HG02588 (cell line): ENCODE results near the gene PAFAH1B2.
A peak's percentile ranks its signal among the peaks of the same experiment; 100 is the strongest.
"Not testable (repeated sequence)": the region's sequence is repeated elsewhere in the genome, so short reads cannot be mapped to it uniquely, and the experiment has no call there.

Source experiments
- ATAC-seq: cut with Tn5 transposase; IDR thresholded peaks from one replicate; pipeline ENCODE4 v1.9.1; 2021; ENCODE audit warnings: mild to moderate bottlenecking, moderate library complexity; ENCODE audit not compliant: unreplicated experiment

The PAFAH1B2 gene

GRCh38 chr11:117127171-117127901, 16.8 kb upstream of the PAFAH1B2 start:
- ATAC-seq = no peak

DNA sequence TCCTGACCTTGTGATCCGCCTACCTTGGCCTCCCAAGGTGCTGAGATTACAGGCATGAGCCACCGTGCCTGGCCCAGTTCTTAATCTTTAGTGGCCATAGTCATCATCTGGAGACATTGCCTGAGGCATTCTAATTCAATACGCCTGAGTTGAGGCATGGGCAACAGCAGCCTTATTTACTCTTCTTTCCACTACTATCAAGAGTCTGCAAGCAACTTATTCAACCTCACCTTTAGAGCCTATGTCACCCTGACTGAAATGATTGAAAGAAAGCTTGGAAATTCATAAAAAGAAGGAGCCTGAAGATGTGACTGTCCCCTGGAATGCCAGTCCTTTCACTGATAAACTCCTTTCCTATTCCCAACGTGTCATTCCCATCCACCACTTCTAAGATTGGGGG, 15.8 kb upstream of the PAFAH1B2 start:
- ATAC-seq = no peak

DNA sequence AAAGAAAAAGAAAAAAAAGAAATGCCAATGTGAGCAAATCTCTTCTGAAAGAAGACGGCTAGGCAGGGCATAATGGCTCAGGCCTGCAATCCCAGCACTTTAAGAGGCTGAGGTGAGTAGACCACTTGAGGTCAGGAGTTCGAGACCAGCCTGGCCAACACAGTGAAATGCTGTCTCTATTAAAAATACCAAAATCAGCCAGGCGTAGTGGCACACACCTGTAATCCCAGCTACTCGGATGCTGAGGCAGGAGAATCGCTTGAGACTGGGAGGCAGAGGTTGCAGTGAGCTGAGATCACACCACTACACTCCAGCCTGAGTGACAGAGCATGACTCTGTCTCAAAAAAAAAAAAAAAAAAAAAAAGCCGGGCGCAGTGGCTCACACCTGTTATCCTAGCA, 13.7 kb upstream of the PAFAH1B2 start:
- not testable (repeated sequence) for ATAC-seq

DNA sequence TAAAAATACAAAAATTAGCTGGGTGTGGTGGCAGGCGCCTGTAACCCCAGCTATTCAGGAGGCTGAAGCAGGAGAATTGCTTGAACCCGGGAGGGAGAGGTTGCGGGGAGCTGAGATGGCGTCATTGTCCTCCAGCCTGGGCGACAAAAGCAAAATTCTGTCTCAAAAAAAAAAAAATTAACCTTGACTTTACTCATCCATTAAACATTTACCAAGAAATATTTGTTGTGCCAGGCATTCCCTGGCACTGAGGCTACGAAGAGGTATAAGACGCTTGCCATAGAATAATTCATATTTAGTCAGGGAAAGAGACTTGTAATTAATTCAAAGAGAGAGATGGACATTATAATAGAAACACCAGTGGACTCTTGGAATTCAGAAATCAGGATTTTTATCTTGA, 13.2 kb upstream of the PAFAH1B2 start:
- no peak for ATAC-seq

- no peak for ATAC-seq
Observed at GRCh38 chr11:117134431-117134830, 9.7 kb upstream of the PAFAH1B2 start.

DNA sequence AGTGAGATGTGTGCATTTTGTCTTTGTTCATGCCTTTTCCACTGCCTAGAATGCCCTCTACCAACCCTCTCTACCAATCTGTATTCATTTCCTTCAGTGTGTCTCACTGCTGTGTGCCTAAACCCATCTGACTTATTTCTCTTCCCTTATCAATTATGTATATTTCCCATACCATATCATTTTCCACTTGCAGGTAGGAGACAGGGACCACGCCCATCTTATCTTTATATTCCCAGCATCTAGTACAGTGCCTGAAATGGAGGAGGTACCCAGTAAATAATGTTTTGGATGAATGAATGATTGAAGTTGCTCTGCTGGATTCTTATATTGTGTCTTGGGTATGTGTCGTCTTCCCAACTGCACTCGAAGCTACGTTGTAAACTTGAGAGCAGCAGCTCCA, 9.1 kb upstream of the PAFAH1B2 start:
- ATAC-seq = not testable (repeated sequence)

GRCh38 chr11:117137223-117138086, 6.6 kb upstream of the PAFAH1B2 start:
- not testable (repeated sequence) for ATAC-seq

DNA sequence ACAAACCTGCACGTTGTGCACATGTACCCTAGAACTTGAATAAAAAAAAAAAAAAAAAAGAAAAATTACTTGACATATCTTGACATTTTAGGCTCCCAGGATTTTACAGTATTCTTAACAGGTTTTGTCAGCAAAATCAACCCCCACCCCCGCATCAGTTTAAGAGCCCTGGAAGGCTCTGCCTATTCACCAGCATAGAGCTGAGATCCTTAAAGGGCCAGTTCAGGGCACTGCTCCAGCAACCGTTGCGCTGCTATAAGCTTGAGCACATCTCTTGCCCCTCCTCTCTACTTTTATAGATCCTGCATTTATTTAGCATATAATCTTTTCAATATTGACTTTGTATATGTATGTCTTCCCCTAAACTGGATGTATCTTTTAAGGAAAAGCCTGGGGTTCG, 697 bp upstream of the PAFAH1B2 start:
- no peak for ATAC-seq

GRCh38 chr11:117144477-117145392, 648 bp downstream of the PAFAH1B2 start:
- peak; percentile 45 for ATAC-seq

GRCh38 chr11:117145393-117145761, 1.3 kb downstream of the PAFAH1B2 start:
- no peak for ATAC-seq

DNA sequence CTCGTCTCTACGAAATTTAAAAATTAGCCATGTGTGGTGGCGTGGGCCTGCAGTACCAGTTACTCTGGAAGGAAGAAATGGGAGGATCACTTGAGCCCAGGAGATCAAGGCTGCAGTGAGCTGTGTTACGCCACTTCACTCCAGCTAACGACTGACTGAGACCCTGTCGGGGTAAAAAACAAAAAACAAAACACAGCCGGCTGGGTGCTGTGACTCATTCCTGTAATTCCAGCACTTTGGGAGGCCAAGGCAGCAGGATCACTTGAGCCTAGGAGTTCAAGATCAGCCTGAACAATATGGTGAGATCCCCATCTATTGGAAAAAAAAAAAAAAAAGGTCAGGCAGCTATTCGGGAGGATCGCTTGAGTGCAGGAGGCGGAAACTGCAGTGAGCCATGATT, 2.4 kb downstream of the PAFAH1B2 start:
- ATAC-seq = no peak

- no peak for ATAC-seq
Observed at GRCh38 chr11:117152066-117152465, 8.0 kb downstream of the PAFAH1B2 start.

DNA sequence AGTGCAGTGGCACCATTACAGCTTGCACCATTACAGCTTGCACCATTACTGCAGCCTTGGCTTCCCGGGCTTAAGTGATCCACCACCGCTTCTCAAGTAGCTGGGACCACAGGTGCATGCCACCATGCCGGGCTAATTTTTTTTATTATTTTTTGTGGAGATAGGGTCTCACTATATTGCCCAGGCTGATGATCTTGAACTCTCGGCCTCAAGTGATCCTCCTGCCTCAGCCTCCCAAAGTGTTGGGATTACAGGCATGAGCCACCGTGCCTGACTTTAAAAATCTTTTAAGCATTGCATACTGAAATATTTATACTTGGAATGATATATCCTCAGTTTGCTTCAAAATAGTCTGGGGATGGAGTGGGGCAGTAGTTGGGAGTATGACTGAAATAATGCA, 10.4 kb downstream of the PAFAH1B2 start:
- no peak for ATAC-seq

DNA sequence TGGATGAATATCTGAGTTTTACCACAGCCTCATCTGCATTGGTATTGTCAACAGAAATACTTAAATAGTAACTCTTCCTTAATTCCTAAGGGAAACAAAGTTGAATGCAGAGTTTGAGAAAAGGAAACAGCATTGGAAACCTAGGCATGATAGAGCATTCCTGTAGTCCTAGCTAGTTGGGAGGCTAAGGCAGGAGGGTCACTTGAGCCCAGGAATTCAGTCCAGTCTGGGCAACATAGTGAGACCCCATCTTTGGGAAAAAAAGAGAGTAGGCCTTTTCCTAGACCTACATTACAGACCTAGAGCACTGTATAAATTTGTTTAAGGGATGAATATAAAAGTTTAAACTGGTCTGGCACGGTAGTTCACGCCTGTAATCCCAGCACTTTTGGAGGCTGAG, 13.4 kb downstream of the PAFAH1B2 start:
- ATAC-seq = no peak

- ATAC-seq = no peak
Observed at GRCh38 chr11:117159892-117160291, 15.8 kb downstream of the PAFAH1B2 start.

GRCh38 chr11:117160826-117161225, 16.7 kb downstream of the PAFAH1B2 start:
- no peak for ATAC-seq

DNA sequence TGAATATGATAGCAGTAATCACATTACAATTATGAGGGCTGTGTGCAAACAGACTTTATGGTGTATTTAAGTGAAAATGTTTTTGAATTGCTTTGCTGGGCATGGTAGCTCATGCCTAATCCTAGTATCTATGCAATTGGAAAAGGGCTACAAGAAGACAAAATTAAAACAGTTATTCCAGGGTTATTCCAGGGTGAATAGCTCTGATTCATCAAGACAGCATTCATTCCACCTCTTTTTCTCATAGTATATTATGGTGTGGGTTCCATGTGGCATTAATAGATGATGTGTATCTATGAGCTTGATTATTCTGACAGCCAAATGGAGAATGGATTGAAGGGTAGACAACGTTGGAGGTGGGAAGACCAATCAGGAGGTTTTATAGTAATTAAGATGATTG, 22.4 kb downstream of the PAFAH1B2 start:
- ATAC-seq = no peak

- no peak for ATAC-seq
Observed at GRCh38 chr11:117169736-117170135, 25.6 kb downstream of the PAFAH1B2 start.

DNA sequence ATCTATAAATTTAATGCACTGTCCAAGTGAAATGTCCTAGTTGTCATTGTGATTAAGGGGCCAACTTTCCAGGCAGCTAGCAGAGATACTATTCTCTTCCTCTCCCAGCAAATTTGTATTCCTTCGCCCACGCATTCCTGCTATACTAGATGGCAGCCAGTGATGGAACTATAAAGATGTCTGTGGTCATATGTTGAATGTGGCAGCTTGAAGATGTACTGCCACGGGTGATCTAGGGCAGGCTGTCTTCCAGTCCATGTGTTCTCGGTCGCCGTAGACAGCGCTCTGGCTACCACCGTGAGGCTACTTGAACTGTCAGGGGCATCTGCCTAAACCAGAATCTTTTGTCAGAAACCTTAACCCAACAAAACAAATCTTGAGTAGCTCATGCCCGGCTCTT, 26.1 kb downstream of the PAFAH1B2 start:
- ATAC-seq = no peak

DNA sequence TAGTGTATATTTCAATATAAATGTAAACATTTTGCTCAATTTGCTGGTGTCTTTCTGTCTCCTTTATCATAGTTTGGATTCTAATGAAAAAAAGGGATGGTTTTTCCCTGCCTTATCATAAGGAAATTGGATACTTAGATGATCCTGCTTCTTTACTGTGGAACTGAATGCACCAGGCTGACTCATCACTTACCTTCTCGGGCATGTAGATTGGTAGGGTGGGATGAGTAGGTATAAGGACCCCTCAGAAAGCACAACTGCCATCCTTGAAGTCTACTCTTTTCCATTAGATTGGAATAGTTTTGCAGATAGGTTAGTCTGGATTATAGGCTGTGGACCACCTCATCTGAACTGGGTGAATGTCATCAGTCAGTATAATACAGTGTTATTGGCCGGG, 26.9 kb downstream of the PAFAH1B2 start:
- ATAC-seq = no peak

DNA sequence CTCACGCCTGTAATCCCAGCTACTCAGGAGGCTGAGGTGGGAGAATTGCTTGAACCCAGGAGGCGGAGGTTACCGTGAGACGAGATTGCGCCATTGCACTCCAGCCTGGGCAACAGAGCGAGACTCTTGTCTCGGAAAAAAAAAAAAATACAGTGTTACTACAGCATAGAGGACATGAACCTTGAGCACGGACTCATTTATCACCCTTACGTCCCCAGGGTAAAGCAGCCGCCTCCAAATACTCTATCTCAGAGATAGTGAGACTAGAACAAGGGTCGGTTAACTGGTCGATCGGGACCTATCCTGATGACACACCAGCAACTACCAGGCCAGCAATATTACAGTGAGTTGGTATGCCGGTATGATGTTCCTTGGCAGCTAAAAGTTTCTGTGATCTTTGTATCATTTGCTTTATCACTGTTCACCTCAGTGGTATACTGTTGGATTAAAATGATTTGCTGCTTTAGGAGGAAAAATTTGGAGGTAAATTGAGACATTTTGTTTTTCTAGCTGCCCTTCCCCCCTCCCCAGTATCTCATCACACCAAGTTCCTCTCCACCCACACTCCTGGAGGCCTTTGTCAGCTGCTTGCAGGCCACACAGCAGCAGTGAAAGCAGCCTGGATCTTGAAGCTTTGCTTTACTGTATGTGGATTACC, 27.4 kb downstream of the PAFAH1B2 start:
- no peak for ATAC-seq
